OCI-LY1 (cell line): ENCODE measurements around the gene PVALEF.

ENCODE experiments used
- H2AFZ ChIP-seq: fragments of 200-600 bp; sonication (generic), shearing (Covaris generic); 2 replicates; pipeline ENCODE4 v1.6.0; 2014; ENCODE audit warnings: antibody characterized with exemption, mild to moderate bottlenecking, low read length
- H3F3A ChIP-seq: fragments of 200-600 bp; sonication (generic), shearing (Covaris generic); 2 replicates; pipeline ENCODE4 v1.6.0; 2014; ENCODE audit warnings: mild to moderate bottlenecking, antibody characterized with exemption, low read length, moderate library complexity; ENCODE audit not compliant: insufficient read depth
- H3K27ac ChIP-seq: fragments of 200-600 bp; sonication (generic); 2 replicates; pipeline ENCODE4 v1.5.1; 2014; ENCODE audit warnings: low read length, mixed run types, mild to moderate bottlenecking, low read depth; ENCODE audit not compliant: poor library complexity, severe bottlenecking
- H3K27me3 ChIP-seq: fragments of 200-600 bp; sonication (generic); 2 replicates; pipeline ENCODE4 v1.6.0; 2014; ENCODE audit warnings: antibody characterized with exemption, mild to moderate bottlenecking, low read length, moderate library complexity; ENCODE audit not compliant: insufficient read depth
- H3K36me3 ChIP-seq: fragments of 200-600 bp; sonication (generic); 2 replicates; pipeline ENCODE4 v1.6.1; 2014; ENCODE audit warnings: mild to moderate bottlenecking, antibody characterized with exemption, low read length, moderate library complexity, mixed read lengths; ENCODE audit not compliant: insufficient read depth
- H3K4me1 ChIP-seq: fragments of 200-600 bp; sonication (generic); 2 replicates; pipeline ENCODE4 v1.5.1; 2014; ENCODE audit warnings: mild to moderate bottlenecking, low read length, moderate library complexity; ENCODE audit not compliant: insufficient read depth, severe bottlenecking
- H3K4me2 ChIP-seq: fragments of 200-600 bp; sonication (generic), shearing (Covaris generic); 2 replicates; pipeline ENCODE4 v1.6.1; 2014; ENCODE audit warnings: low read length
- H3K4me3 ChIP-seq: fragments of 200-600 bp; sonication (generic); 2 replicates; pipeline ENCODE4 v1.5.1; 2014; ENCODE audit warnings: low read length, low read depth, mild to moderate bottlenecking, mixed read lengths; ENCODE audit not compliant: poor library complexity, severe bottlenecking
- H3K79me2 ChIP-seq: fragments of 200-600 bp; shearing (Covaris generic); 2 replicates; pipeline ENCODE4 v1.6.1; 2016; ENCODE audit warnings: mixed run types, low read length, mixed read lengths; ENCODE audit not compliant: insufficient read depth
- H3K9ac ChIP-seq: fragments of 200-600 bp; sonication (generic), shearing (Covaris generic); 2 replicates; pipeline ENCODE4 v1.6.1; 2014; ENCODE audit warnings: mild to moderate bottlenecking, low read length, mixed read lengths
- H3K9me2 ChIP-seq: fragments of 200-600 bp; sonication (generic), shearing (Covaris generic); 2 replicates; pipeline ENCODE4 v1.6.1; 2014; ENCODE audit warnings: low read depth, mild to moderate bottlenecking, low read length, mixed read lengths
- H3K9me3 ChIP-seq: fragments of 200-600 bp; shearing (Covaris generic); 2 replicates; pipeline ENCODE4 v1.6.1; 2014; ENCODE audit warnings: low read length, mixed read lengths
- H4K20me1 ChIP-seq: fragments of 200-600 bp; sonication (generic), shearing (Covaris generic); 2 replicates; pipeline ENCODE4 v1.6.0; 2016; ENCODE audit warnings: mild to moderate bottlenecking, low read length; ENCODE audit not compliant: insufficient read depth
- EZH2 ChIP-seq: fragments of 200-600 bp; sonication (generic), shearing (Covaris generic); IDR thresholded peaks from 2 replicates; pipeline ENCODE4 v1.8.0; 2017; ENCODE audit warnings: borderline replicate concordance, mixed run types, mild to moderate bottlenecking, antibody characterized with exemption, low read length, moderate library complexity, mixed read lengths
- TF ChIP-seq, protein P1 (sequence below): fragments of 200-600 bp; sonication (generic), shearing (Covaris generic); IDR thresholded peaks from 2 replicates; pipeline ENCODE4 v1.5.1; 2017; ENCODE audit warnings: mild to moderate bottlenecking, antibody characterized with exemption, low read length, moderate library complexity, mixed read lengths

Gene PVALEF

DNA sequence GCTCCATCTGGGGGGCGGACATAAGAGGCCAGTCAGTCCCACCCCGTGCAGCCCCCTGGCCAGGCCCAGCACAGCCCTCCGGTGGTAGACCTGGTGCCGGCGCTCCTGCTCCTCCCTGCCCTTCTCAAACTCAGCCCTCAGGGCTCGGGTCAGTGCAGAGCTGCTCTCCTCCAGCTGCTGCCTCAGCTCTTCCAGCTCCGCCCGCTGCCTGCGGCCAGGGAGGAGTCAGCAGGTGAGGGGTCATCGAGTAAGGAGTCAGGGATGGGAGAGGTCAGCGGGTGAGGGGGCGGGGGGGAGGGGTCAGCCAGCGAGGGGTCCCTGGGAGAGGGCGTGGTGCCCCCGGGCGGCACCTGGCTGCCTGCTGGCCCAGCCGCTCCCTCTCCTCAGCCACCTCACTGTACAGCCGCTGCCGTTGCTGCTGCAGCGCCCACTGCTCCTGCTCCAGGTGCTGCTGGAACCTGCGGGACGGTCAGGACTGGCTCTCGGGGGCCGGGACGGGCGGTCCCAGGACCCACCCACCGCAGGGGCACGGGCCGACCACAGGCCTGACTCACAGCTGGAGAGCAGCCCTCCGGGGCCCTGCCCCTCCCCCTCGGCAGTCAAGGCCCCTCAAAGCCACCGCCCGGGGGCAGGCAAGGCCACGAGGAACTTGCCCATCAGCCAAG lies 27.2 kb downstream of the PVALEF start:
- H3K36me3 ChIP-seq: no peaks in the 10 kb centered on the region
- no peak overlapping the region for H3K4me2 ChIP-seq
- no peaks in the 10 kb centered on the region for H4K20me1 ChIP-seq

DNA sequence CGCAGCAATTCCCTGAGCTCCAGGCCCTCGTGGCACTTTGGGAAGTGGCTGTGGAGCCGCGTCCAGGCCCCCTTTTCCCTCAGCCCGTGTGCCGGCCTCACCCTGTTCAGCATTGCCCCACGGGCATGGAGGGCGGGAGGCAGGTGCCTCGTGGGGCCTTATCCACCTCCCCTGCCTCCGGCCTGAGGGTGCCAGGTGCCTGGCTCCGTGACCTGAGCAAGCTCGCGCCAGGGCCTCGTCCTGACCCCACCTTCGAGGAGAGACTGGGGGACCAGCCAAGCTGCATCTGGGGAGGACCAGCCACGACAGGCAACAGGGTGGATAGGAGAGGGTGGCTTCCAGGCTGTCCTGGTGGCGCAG lies 27.7 kb downstream of the PVALEF start:
- no peaks in the 10 kb centered on the region for H3K9me3 ChIP-seq
- no peak overlapping the region for H3K27ac ChIP-seq
- H3K9ac ChIP-seq: no peak overlapping the region
- no peaks in the 10 kb centered on the region for H4K20me1 ChIP-seq
- no peaks in the 10 kb centered on the region for H3K36me3 ChIP-seq
- H3F3A ChIP-seq: no peaks in the 10 kb centered on the region
- H2AFZ ChIP-seq: no peak overlapping the region
- TF ChIP-seq EZH2: no peak
- TF ChIP-seq, protein P1, sequence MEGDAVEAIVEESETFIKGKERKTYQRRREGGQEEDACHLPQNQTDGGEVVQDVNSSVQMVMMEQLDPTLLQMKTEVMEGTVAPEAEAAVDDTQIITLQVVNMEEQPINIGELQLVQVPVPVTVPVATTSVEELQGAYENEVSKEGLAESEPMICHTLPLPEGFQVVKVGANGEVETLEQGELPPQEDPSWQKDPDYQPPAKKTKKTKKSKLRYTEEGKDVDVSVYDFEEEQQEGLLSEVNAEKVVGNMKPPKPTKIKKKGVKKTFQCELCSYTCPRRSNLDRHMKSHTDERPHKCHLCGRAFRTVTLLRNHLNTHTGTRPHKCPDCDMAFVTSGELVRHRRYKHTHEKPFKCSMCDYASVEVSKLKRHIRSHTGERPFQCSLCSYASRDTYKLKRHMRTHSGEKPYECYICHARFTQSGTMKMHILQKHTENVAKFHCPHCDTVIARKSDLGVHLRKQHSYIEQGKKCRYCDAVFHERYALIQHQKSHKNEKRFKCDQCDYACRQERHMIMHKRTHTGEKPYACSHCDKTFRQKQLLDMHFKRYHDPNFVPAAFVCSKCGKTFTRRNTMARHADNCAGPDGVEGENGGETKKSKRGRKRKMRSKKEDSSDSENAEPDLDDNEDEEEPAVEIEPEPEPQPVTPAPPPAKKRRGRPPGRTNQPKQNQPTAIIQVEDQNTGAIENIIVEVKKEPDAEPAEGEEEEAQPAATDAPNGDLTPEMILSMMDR: no peak
- H3K9me2 ChIP-seq: no peaks in the 10 kb centered on the region
- no peaks in the 10 kb centered on the region for H3K4me1 ChIP-seq
- no peaks in the 10 kb centered on the region for H3K79me2 ChIP-seq
- no peak overlapping the region for H3K4me2 ChIP-seq
- no peak overlapping the region for H3K4me3 ChIP-seq
- H3K27me3 ChIP-seq: no peaks in the 10 kb centered on the region

More for the DNA sequence above, 27.2 kb downstream of the PVALEF start:
- Histone ChIP-seq H3K27me3 (no peaks in the 10 kb centered on the region), H2AFZ (no peak overlapping the region), H3K9ac (no peak overlapping the region), H3K79me2 (no peaks in the 10 kb centered on the region), H3K4me1 (no peaks in the 10 kb centered on the region), H3F3A (no peaks in the 10 kb centered on the region), H3K9me2 (no peaks in the 10 kb centered on the region), H3K9me3 (no peaks in the 10 kb centered on the region), H3K27ac (no peak overlapping the region), H3K4me3 (no peak overlapping the region)
- no peak for TF ChIP-seq EZH2
- TF ChIP-seq, protein P1: no peak

DNA sequence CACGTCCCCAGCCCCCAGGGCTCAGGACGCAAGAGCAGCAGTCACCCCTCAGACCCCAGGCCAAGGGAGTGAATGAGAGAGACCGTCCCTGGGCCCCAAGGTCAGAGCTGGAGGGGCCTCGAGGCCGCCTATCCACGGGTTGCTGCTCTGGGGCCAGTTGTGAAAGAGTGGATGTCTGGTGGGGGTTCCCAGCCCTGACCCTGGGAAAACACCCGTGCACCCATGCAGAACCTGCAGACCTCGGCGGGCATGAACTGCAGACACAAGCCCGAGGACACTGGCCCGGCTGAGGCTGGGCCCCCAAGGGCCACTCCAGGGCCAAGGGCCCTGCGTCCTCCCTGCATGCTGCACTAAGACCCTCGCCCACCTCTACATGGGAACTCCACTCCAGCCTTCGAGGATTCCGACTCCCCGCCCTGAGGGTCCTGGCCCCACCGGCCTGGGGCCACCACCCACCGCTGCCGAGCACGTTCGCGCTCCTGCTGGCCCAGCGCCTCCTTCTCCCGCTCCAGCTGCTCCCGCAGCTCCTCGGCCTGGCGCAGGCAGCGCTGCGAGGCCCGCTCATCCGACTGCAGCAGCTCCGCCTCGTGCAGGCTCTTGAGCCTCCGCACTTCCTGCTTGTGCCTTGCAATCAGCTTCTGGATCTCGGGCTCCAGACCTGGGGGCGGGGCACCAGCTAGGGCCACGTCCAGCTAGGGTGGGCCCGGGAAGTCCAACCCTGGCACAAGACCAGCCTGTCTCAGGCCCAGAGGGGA lies 28.3 kb downstream of the PVALEF start:
- Histone ChIP-seq H3F3A (no peaks in the 10 kb centered on the region), H3K36me3 (no peaks in the 10 kb centered on the region), H3K27me3 (no peaks in the 10 kb centered on the region), H3K9me2 (no peaks in the 10 kb centered on the region), H3K79me2 (no peaks in the 10 kb centered on the region), H3K9ac (no peak overlapping the region), H3K27ac (no peak overlapping the region), H3K4me3 (no peak overlapping the region), H3K4me1 (no peaks in the 10 kb centered on the region), H3K9me3 (no peaks in the 10 kb centered on the region), H4K20me1 (no peaks in the 10 kb centered on the region), H3K4me2 (no peak overlapping the region), H2AFZ (no peak overlapping the region)
- TF ChIP-seq, protein P1: no peak
- TF ChIP-seq EZH2: no peak
